Psoas muscle (tissue), 8 donors: Measurements from ENCODE around the gene SAMD4B. TPM values are rescaled to one million over a fixed set of nuclear protein-coding genes. Genes with fewer than 3 reads are reported as not detected.

Experiments used
- ATAC-seq, 4 donors: fragments of 200-7000 bp; cut with Tn5 transposase; one replicate each; pipeline ENCODE4 v1.9.1; 2020; ENCODE audit warnings: moderate library complexity in 3 of 4, mild to moderate bottlenecking in 2 of 4
- DNase-seq, 2 donors: peaks; one replicate each; pipeline ENCODE4 v3.0.0-alpha.2; 2020
- H3K27ac ChIP-seq: fragments of 200-600 bp; one replicate; pipeline ENCODE4 v1.8.0; 2022
- H3K27me3 ChIP-seq, 3 donors: fragments of 200-600 bp in 1 of 3; one replicate each; pipeline versions ENCODE4 v1.6.1 to v1.8.0; 2013 to 2022; ENCODE audit warnings: low read length in 2 of 3, mild to moderate bottlenecking in 2 of 3, moderate library complexity in 1 of 3; ENCODE audit not compliant: insufficient read depth in 3 of 3
- H3K36me3 ChIP-seq, 2 donors: fragments of 200-600 bp in 1 of 2; one replicate each; pipeline versions ENCODE4 v1.6.1 to v1.8.0; 2013 to 2022; ENCODE audit warnings: low read depth in 1 of 2, mild to moderate bottlenecking in 1 of 2, moderate library complexity in 1 of 2; ENCODE audit not compliant: insufficient read depth in 1 of 2
- H3K4me1 ChIP-seq: fragments of 200-600 bp; one replicate; pipeline ENCODE4 v1.8.0; 2022
- H3K4me3 ChIP-seq: fragments of 200-600 bp; one replicate; pipeline ENCODE4 v1.8.0; 2022; ENCODE audit warnings: mild to moderate bottlenecking
- H3K9me3 ChIP-seq: fragments of 200-600 bp; one replicate; pipeline ENCODE4 v1.8.0; 2022
- CTCF ChIP-seq: fragments of 200-600 bp; IDR thresholded peaks from one replicate; pipeline ENCODE4 v1.8.0; 2022; ENCODE audit warnings: antibody characterized with exemption
- WGBS, 3 donors: extraction: QIAGEN DNeasy Blood & Tissue Kit; methylation state at CpG; one replicate each; pipeline versions ENCODE4 v1.1.6 to v1.1.7; 2013; 5-methylcytosine and 5-hydroxymethylcytosine counted together
- intact Hi-C, 2 donors: fragments of 100-400 bp; cut with DNase I; formaldehyde crosslinking; loops; one replicate each; pipeline versions ENCODE4 v1.11.0 to v1.14.2; 2022
- polyA plus RNA-seq, 3 donors: library from polyadenylated mRNA; stranded (reverse); fragments of 200-250 nt; gene quantifications; one replicate each; pipeline ENCODE4 v1.2.3, GENCODE V29; 2013
- total RNA-seq, 4 donors: library from RNA; stranded (reverse); fragmentation: NEBNext Ultra II Directional in 2 of 4; extraction: Animal tissue kit (Norgen Biotek cat#: 25700) in 2 of 4; gene quantifications; one replicate each; pipeline versions ENCODE4 v1.2.1 to v1.2.4, GENCODE V29; 2021 to 2023
- donor health status: healthy with polysubstance abuse.
- donor health status: DM: no; HTN: no; CAD: no; lungs with moderate emphysema.
- donor health status: Bipolar disorder and iron deficiency.
- donor health status: healthy.
- donor health status: DM: yes; HTN: yes; CAD: no.
- donor health status: DM: no; HTN: no; CAD: no.
- donor health status: DM: no; HTN: no; CAD: no.
- donor health status: DM: yes; HTN: yes; CAD: no.

Gene SAMD4B
- total and polyA plus RNA-seq, 7 donors = 34.7 to 97.5 (median 58.4) TPM

- WGBS, 3 donors = 78 to 87% (median 80%) methylated on average over 2 to 3 of the region's 3 CpGs
- no peak for ATAC-seq
- no peaks in the 10 kb centered on the region for H3K4me1 ChIP-seq
These were observed 40.7 kb upstream of the SAMD4B start for GRCh38 chr19:39301562-39301961.

GRCh38 chr19:39303373-39304184, 38.6 kb upstream of the SAMD4B start:
- no peak for TF ChIP-seq CTCF
- Histone ChIP-seq H3K4me3 (no peak overlapping the region), H3K27me3 (peaks cover 0 to 46% (median 21%) of the 10 kb centered on the region in 3 donors), H3K9me3 (no peaks in the 10 kb centered on the region), H3K36me3 (no peaks in the 10 kb centered on the region), H3K27ac (no peak overlapping the region), H3K4me1 (no peaks in the 10 kb centered on the region)
- intact Hi-C loops = no loop called here
- 41 to 46% (median 42%) methylated on average over 10 of the region's 10 CpGs for WGBS, 3 donors
- DNase-seq (no peak), ATAC-seq (no peak)

More at GRCh38 chr19:39301562-39301961, 40.7 kb upstream of the SAMD4B start:
- peaks cover 0 to 45% (median 7%) of the 10 kb centered on the region in 3 donors for H3K27me3 ChIP-seq
- H3K9me3 ChIP-seq = no peaks in the 10 kb centered on the region
- no peak overlapping the region for H3K4me3 ChIP-seq
- TF ChIP-seq CTCF = no peak
- intact Hi-C loops = no loop called here
- no peak for DNase-seq
- H3K27ac ChIP-seq = no peak overlapping the region
- H3K36me3 ChIP-seq = no peaks in the 10 kb centered on the region

GRCh38 chr19:39304185-39304513, 38.1 kb upstream of the SAMD4B start:
- H3K27me3 ChIP-seq = peaks cover 0 to 52% (median 22%) of the 10 kb centered on the region in 3 donors
- intact Hi-C loops = no loop called here

GRCh38 chr19:39304701-39305571, 37.3 kb upstream of the SAMD4B start:
- intact Hi-C loops = no loop called here
- H3K27ac ChIP-seq = no peak overlapping the region
- no peak for DNase-seq
- no peaks in the 10 kb centered on the region for H3K4me1 ChIP-seq
- H3K27me3 ChIP-seq = peaks cover 0 to 53% (median 22%) of the 10 kb centered on the region in 3 donors
- WGBS, 3 donors = 32 to 41% (median 34%) methylated on average over 6 of the region's 6 CpGs
- no peak for ATAC-seq
- no peak for TF ChIP-seq CTCF
- H3K9me3 ChIP-seq = no peaks in the 10 kb centered on the region
- no peaks in the 10 kb centered on the region for H3K36me3 ChIP-seq
- H3K4me3 ChIP-seq = no peak overlapping the region

More at GRCh38 chr19:39304185-39304513, 38.1 kb upstream of the SAMD4B start:
- Histone ChIP-seq H3K27ac (no peak overlapping the region), H3K36me3 (no peaks in the 10 kb centered on the region), H3K4me1 (no peaks in the 10 kb centered on the region), H3K4me3 (no peak overlapping the region), H3K9me3 (no peaks in the 10 kb centered on the region)
- no peak for DNase-seq
- TF ChIP-seq CTCF = no peak
- ATAC-seq = no peak
